Ammon's horn (tissue), 1 donor: ENCODE data around the gene TOX3.

Experiments used
- DNase-seq: peaks from one replicate; pipeline ENCODE4 v3.0.0-alpha.2; 2016; ENCODE audit warnings: low spot score

TOX3 gene

DNA sequence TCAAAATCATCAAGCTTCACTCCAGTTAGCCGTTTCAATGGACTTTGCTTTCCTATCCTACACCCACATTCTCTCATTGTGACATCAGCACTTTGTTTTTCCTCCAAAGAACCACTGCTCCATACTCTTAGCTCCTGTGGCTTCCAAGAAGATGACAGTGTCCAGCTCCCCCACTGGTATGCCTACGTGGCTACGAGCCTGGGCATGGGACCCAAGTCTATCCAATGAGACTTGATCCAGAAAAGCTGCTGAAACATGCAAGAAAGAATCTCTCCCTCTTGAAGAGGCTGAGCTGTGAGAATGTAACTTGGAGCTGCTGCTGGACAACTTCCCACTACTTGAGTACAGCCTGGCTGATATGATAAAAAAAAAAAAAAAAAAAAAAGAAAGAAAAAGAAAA, 9.4 kb downstream of the TOX3 start:
- no peak for DNase-seq

DNA sequence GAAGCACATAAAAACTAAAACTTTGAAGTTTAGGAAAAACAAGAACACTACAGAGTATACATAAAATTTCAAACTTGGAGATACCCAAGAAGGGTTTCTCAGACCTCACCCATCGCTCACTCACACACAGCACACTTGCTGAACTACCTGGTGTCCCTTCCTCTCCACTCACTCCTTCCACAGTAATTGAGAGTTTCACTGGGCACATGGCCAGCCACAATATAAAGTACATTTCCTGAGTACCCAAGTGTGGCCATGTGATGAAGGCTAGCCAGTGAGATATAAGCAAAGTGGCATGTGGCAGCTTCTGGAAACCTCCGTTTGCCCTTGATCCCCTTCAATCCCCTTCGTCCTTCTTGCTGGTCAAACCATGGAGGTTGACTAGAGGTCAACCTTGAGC, 11.9 kb downstream of the TOX3 start:
- DNase-seq: no peak

DNA sequence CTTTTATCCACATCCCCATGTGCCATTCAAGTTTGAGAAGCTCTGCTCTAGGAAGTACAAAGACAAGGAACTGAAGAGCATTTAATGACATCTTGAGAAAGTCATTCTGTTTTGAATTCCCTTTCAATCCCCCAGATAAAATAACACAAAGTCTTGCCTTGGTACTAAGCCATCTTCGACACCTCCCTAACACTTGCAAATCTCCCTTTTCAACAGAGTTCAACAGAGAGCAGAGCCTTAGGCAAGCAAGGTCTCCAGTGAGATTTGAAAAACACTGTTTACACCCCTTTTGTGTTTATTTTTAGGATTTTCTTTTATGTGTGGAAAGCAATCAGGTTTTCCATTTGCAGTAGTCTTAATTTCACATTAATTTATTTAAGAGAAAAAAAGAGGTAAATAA, 13.6 kb downstream of the TOX3 start:
- DNase-seq: no peak

DNA sequence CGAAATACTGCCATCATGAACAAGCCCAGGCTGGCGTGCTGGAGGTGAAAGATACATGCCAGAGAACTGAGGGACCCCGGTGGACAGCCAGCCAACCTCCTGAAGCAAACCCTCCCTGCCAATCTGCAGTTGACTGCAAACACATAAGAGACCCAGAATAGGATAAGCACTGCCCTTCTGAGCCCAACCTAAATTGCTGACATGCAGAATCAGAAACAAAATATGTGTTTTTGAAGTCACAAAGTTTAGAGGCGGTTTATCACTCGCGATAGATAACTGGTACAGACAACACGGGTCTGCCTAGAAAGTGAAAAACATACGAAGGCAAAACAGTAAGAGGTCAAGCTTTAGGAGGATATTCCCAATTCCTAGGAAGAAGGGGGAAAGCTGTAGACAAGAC, 14.6 kb downstream of the TOX3 start:
- DNase-seq: no peak

DNA sequence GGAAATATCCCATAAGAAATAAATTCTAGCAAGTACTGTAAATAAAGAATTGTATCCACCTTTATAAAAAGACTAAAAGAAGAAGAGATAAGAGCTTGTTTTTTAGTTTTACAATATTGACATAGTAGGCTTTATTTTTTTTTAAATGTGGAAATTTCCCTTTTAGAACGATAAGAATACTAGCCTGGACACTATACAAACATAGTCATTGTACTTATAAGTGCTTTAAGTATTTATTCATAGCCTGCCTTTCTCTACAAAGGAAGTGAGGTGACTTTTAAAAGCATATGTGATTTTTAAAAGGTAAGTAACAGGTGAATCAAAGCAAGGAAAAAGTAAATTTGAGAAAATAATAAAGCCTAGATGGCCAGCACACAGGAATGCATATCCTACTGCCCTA, 17.7 kb downstream of the TOX3 start:
- no peak for DNase-seq

DNA sequence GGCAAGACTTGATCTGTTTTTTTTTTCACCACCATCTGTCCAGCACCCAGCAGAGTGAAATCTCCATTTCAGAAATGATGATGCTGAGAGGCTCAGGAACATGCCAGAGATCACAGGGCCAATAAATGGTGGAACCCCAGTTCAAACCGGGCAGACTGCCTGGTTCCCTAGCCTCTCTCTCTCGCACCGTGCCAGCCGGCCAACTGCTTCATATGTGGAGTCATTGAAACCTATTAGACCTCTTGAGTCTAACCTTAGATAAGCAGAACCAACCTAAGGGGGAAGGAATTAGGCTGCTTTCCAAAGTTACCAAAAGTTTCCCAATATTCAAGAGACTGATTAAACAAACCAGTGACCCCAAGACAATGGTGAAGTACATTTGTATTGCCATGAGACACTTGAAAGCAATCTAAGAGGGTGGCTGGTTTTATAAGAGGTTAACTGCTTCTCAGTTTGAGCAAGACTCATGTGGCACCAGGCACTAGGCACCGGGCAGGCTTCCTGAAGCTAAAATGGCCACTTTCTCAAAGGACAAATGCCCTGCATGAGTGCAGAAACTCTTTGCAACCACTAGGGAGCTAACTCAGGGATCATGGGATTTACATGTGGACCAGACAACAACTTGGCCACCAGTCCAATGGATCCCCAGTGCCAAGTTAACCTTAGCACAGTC, 18.4 kb downstream of the TOX3 start:
- no peak for DNase-seq

DNA sequence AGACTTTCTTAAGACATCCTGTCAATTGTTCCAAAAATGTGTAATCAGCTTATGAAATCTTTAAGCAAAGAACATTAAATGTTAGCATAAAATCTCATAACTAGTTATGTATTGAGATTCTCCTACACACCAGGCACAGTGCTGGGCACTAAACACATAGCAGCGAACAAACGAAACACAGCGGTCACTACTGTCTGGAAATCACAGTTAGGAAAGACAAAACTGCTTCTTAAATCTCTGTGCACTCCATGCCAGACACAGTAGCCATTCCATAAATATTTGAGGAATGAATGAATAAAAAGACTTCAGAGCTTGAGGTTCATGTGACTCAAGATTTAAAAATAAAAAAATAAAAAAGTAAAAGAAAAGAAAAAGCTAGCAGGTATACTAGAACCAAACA, 20.1 kb downstream of the TOX3 start:
- no peak for DNase-seq

DNA sequence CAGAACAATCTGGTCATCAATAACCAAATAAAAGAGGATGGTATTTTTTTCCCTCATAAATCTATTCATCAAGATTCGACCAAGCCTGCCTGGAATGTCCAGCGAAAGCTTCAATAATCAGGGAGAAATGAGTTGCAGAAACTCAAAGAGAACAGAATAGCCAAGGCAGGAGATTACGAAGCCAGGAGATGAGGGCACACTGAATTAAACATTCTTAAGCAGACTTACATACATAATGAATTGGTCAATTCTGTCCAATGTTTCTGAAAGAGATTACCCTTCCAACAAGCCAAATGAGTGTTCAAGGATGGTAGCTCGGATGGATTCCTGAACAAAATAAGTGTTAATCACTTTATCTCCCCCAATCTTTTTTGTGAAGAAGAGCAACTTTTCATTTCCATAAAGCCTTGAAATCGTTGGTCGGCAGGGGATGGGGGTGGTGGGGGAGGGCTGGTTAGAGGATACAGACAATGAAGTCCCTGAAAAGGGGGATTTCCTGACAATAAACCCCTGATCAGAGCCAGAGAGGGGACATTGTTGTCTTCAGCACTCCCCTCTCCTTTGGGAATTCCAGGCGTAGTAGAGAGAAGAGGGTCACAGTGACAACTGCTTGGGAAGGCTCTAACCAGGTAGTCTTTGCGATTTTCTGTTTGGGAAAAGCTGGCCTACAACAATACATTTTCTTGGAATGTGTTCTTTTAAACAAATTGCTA, 20.7 kb downstream of the TOX3 start:
- no peak for DNase-seq

DNA sequence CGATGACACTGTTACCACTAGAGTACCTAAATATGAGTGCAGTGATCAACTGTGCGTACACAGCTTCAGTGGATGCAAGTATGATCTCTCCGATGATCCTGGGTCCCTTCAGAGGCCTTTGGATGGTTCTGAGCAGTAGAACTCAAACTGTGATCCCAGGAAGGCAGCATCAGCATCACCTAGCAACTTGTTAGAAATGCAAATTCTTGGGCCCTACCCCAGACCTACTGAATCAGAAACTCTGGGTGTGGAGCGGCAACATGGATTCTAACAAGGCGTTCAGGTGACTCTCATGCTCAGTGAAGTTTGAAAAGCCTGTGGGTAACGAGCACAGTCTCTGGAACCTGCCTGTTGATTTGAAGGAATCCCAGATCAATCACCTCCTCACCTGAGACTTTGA, 25.4 kb downstream of the TOX3 start:
- DNase-seq: no peak

DNA sequence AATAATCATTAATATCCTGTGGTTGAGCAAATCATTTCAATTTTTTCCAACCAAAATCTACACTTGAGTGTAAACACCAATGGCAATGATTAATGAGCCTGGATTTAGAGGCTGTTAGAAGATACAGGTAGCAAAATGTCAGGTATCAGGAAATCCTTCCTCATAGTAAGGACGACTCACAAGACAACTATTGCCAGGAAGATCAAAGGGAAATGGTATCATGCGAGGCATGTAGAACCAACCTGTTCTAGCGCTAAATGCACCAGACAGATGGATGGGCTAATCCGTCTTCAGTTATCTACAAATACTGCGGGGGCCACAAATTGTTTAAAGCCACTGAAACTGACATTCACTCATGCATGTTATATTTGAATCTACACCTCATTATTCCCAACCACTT, 28.1 kb downstream of the TOX3 start:
- no peak for DNase-seq

DNA sequence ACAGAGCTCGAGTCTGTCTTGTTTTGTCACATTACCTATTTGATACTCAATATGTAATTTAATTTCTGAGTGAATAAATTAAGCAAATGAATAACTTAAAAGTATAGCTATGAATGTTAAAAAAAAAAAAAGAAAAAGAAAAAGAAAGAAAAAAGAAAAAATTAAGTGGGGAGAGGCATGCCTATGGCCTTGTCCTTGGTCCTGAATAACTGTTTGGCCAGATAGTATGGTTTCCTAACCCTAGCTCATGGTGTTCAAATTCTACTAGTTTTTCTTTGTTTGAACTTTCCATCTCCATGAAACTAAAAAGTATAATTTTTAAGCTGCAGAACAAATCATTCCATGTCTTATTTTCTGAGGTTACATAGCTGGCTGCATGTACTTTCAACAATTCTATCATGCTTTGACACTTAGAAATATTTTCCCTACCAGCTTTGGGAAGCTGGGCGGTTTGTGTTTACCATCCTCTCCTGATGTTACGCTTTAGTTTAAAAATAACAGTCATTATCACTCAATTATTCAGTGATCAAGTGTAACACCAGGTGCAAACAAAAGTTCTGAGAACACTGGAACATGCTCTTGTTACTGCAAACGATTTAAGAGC, 31.8 kb downstream of the TOX3 start:
- no peak for DNase-seq

DNA sequence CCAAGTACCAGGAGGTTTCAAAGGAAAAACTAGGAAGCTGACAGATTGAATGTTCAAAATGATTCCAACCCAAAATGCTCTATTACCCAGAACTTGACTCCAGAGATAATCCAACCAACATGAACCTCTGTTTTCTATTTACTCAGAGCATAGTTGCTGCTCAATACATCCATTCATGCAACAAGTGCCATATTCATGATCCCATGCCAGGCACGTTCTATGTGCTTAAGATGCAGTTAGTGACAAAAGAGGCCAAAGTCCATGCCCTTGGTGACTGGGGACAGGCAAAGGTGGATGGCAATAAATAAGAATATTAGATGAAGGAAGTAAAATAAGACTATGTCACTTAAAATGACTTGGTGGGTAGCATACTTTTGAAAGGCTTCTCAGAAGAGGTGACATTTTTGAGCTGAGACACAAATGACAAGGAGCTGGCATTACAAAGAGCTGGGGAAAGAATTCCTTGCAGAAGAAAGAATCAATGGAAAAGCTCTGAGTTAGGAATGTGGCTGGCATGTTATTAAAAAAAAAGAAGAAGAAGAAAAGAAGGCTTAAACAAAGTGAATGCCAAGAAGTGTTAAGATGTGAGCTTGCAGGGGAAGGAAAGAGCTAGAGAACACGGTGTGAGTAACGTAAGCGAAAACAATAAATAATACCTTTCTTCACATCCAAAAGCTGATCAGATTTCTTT, 34.5 kb downstream of the TOX3 start:
- no peak for DNase-seq

DNA sequence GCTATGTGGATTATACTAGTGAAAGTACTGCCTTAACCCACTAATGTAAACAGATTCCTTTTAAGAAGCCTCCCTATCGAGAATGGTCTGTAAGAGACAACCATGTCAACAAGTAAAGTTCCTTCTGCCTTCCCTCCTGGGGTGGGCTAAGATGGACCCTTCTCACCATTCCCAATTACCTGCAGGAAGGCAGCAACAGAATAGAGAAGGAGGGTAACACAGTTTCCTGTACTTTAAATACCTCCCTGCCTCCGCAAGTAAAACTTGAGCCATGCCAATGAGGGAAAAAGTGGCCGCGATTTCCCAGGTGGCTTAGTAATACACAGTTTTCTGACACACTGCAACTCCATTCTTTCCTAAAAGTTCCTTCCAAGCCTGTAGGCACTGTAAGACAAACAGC, 45.2 kb downstream of the TOX3 start:
- DNase-seq: no peak

DNA sequence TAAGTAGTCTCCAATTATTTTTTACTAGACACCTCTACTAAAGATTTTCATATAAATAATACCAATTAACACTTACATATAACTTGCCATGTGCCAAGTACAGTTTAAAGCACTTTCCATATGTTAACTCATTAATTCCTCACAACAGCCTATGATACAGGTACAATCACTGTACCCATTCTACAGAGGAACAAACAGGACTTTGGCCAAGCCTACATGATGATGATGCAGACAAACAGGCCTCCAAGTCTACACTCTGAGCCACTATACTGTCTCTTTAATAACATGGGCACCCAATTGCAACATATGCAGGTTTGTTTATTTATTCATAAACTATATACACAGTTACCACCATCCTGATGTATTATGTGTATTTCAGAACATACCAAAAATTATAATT, 46.0 kb downstream of the TOX3 start:
- no peak for DNase-seq

DNA sequence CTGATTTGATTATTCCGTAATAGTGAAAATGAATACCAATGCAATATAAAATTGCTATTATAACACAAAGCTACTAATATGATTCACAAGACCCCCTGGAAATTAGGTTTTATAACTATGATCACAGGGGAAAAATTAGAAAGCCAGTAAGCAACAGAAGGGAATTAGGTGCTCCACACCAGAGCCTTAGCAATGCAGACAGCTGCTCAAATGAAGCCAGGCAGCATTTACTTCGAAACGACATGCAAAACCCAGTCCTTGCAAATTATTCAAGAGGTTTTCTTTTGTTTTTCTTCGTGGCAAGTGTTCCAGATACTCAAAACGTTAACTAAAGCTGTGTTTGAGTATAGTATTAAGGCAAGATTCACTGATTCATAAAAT, 47.9 kb downstream of the TOX3 start:
- no peak for DNase-seq

DNA sequence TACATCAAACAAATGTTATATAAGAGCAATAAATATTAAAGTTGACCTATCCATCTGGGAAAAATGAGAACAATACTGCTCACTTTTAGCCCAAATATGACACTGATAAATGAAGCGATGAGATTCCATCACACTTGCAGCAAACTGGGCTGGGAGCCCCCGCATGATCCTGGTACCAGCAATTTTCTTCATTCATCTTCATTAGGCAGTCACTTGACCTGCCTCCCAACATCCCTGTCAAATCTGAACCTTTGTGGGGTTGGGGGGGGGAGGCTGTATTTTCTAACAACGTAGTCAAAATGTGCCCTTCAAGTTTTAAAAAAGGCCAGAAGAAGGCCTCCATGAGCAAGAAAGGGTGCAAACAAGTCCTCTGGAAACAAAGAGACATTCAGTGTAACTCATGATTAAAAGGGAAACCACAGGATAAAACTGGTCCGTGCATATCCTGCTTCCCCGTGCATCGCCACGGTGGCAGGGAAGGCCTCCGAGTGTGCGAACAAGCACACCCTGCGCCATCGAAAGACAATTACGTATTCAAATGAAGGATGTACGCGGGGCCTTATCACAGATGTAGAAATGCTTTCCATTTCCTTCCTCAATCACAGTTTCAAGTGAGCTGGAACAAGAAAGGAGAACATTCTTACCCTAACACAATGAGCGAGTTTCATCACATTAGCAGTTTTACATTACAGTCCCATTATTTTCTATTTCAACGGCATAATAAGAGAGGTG, 48.4 kb downstream of the TOX3 start:
- peak; percentile 55 for DNase-seq

DNA sequence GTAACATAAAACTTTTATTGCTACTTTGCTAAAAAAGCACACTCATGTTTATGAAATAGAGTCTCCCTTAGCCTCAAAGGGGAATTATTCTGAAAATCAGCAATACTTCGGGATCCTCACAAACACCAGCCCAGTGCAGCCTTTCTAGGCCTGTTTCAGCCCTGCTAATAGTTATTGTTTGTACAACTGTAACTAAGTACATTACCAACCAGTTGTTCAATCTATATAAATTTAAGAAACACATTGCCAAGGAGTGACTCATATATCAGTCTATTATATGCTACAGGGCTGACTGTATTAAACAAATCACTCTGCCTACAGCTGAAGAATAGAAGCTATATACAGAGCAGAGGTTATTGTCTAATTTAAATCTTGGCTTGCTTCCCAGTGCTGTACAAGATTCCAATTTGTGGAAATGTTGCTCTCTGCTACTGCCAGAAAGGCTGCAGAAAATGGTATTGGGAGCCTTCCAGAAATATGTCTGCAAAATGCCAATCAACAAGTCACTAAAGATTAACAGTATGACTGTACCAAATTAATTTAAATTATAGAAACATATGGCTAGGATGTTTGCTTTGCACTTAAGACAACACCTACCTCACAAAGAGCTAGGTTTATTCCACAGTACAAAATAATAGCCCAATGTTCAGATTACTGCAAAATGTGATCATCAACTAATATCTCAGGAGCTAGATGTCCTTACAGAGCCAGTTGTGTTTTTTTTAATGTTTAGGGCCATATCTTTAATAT, 49.7 kb downstream of the TOX3 start:
- DNase-seq: no peak

DNA sequence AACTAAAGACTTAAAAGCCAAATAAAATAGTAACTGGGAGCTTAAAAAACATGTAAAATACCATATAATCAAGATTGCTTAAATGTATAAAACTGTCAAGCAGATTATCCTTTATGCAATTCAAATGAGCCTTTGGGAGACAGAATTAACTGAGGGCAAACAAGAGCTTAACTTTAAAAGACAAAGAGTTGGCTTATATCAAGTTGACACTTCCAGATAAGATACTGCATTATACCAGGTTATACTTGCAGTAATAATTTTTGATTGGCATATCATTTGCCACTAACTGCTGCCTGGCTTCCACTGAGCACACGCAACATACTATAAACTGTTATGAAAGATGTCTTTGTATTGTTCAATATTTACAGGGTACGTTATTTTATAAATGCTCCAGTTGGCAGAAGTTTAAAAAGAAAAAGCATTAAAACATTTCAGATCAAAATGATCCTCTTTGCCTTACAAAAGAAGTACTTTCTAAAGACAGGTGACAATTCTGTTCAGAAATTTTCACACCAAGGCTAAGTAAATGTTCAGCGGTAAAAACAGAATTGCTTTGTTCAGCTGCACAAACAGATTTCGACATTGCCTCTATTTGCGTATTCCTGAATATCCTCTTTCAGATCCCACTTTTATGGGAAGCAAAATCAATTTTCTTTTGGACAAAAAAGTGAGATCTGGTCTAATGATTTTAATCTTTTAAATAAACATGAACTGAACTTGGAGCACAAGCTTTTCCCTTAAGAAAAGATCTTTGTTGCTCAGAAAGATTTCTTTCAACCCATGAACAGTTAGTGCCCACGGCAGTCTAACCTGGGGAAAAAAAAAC, 50.7 kb downstream of the TOX3 start:
- no peak for DNase-seq

DNA sequence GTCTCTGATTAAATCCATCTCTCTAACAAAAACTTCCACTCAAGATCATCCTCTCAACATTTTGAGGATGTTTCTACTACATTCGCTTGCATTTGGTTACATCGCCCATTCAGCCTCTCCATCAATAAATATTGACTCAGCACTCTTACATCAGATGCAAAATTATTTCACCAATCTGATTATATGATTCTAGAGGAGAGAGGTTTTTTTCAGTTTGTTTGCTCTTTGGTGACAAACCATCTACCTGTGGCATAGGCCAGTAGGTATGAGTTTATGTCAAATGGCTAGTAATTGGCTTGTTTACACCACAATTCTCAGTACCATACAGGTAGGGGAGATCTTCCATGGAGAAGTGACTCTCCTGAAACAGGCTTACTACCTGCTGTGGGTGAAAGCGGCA, 52.3 kb downstream of the TOX3 start:
- no peak for DNase-seq

DNA sequence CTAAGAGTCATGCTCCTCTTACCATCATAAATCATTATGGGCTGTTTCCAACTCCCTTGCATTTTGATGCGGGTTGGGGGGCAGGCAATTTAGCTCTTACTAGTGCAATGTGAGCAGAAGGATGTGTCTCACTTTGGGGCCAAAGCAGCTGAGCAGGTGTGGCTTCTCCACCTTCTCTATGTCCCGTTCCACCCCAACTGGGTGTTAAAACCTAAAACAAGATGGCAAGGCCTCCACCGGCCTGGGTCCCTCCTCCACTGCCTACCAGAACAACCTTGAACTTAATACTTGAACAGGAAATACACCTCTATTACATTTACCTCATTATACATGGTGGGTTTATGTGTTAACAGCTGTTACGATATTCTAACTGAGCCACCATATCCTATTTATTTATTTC, 52.8 kb downstream of the TOX3 start:
- no peak for DNase-seq
